Endothelial cell of umbilical vein (primary cell): ENCODE measurements around the gene CCBE1. TPM values are rescaled to one million over a fixed set of nuclear protein-coding genes. Genes with fewer than 3 reads are reported as not detected.

ENCODE experiments used
- BruUV-seq: library from RNA; stranded (reverse); fragments of 400-500 nt; replicated peaks from 2 replicates; lab custom pipeline; 2021; lab: Mats Ljungman, UMichigan
- CTCF ChIA-PET: fragments of 300-600, 350-600 bp; sonication (Branson Sonifier 250); formaldehyde crosslinking; loops from one replicate; lab custom pipeline; 2021; ENCODE audit warnings: antibody characterized with exemption, inconsistent platforms; lab: Charles Lee
- POLR2A ChIA-PET: fragments of 300-600, 350-600 bp; sonication (Branson Sonifier 250); formaldehyde crosslinking; loops from one replicate; lab custom pipeline; 2021; ENCODE audit warnings: antibody characterized with exemption, inconsistent platforms; lab: Charles Lee
- DNase-seq: peaks from one replicate; pipeline ENCODE4 v3.0.0-alpha.2; 2011; ENCODE audit warnings: low read depth, low spot score
- FAIRE-seq: peaks from 2 replicates; lab custom pipeline; 2011; peaks lifted over from hg19 to GRCh38; lab: Jason Lieb, UNC
- H2AFZ ChIP-seq: 2 replicates; pipeline ENCODE4 v1.6.0; 2012; ENCODE audit warnings: low read depth, low read length, control low read depth, inconsistent platforms
- H3K27ac ChIP-seq: 2 replicates; pipeline ENCODE4 v1.5.1; 2011; ENCODE audit warnings: low read depth, mild to moderate bottlenecking, control low read depth, low read length, moderate library complexity; ENCODE audit not compliant: insufficient read depth
- H3K27me3 ChIP-seq, 2 experiments: 2 replicates each; pipeline versions ENCODE4 v1.6.0 to v1.6.1; 2011; ENCODE audit warnings: low read length in 2 of 2, mixed read lengths in 1 of 2; ENCODE audit not compliant: control insufficient read depth in 2 of 2, insufficient read depth in 2 of 2
- H3K36me3 ChIP-seq, 2 experiments: 2 replicates in 1 of 2; 3 replicates in 1 of 2; pipeline ENCODE4 v1.5.1; 2011; ENCODE audit warnings: low read length in 2 of 2, mild to moderate bottlenecking in 1 of 2, moderate library complexity in 1 of 2; ENCODE audit not compliant: control insufficient read depth in 2 of 2, insufficient read depth in 2 of 2; ENCODE audit errors: extremely low read depth in 1 of 2
- H3K4me1 ChIP-seq: 3 replicates; pipeline ENCODE4 v1.5.1; 2011; ENCODE audit warnings: mild to moderate bottlenecking, low read length; ENCODE audit not compliant: control insufficient read depth, insufficient read depth; ENCODE audit errors: extremely low read depth
- H3K4me2 ChIP-seq: 2 replicates; pipeline ENCODE4 v1.6.1; 2011; ENCODE audit warnings: low read length, control low read depth, mixed read lengths; ENCODE audit not compliant: insufficient read depth
- H3K4me3 ChIP-seq, 3 experiments: fragments of 200-600 bp in 1 of 3; sonication (generic), shearing (Covaris generic) in 1 of 3; replicated peaks in 1 of 3; 2 replicates each; pipeline ENCODE4 v1.5.1; 2011 to 2016; ENCODE audit warnings: control low read depth in 3 of 3, low read length in 3 of 3, mild to moderate bottlenecking in 2 of 3, inconsistent platforms in 1 of 3, low read depth in 1 of 3, moderate library complexity in 1 of 3; ENCODE audit not compliant: insufficient read depth in 1 of 3
- H3K79me2 ChIP-seq: 2 replicates; pipeline ENCODE4 v1.6.0; 2012; ENCODE audit warnings: low read length, inconsistent platforms; ENCODE audit not compliant: control insufficient read depth, insufficient read depth
- H3K9ac ChIP-seq: replicated peaks from 2 replicates; pipeline ENCODE3; 2011; ENCODE audit warnings: low read length, control low read depth; ENCODE audit not compliant: insufficient read depth; ENCODE audit errors: extremely low read depth
- H3K9me1 ChIP-seq: replicated peaks from 3 replicates; pipeline ENCODE4 v1.6.0; 2011; ENCODE audit warnings: mild to moderate bottlenecking, low read length; ENCODE audit not compliant: control insufficient read depth, insufficient read depth; ENCODE audit errors: extremely low read depth
- H3K9me3 ChIP-seq: replicated peaks from 2 replicates; pipeline ENCODE4 v1.5.1; 2012; ENCODE audit warnings: low read length, inconsistent platforms; ENCODE audit not compliant: control insufficient read depth, insufficient read depth
- H4K20me1 ChIP-seq: replicated peaks from 2 replicates; pipeline ENCODE3; 2011; ENCODE audit warnings: mild to moderate bottlenecking, low read length; ENCODE audit not compliant: control insufficient read depth, insufficient read depth; ENCODE audit errors: extremely low read depth
- EZH2 ChIP-seq: IDR thresholded peaks from 2 replicates; pipeline ENCODE4 v1.6.1; 2012; ENCODE audit warnings: borderline replicate concordance, low read depth, mild to moderate bottlenecking, moderate library complexity, low read length, inconsistent platforms; ENCODE audit not compliant: severe bottlenecking
- FOS ChIP-seq: IDR thresholded peaks from 2 replicates; pipeline ENCODE4 v1.6.1; 2011; ENCODE audit warnings: mild to moderate bottlenecking, low read length, moderate library complexity, borderline replicate concordance; ENCODE audit not compliant: insufficient read depth
- GATA2 ChIP-seq: IDR thresholded peaks from 2 replicates; pipeline ENCODE4 v1.7.0; 2011; ENCODE audit warnings: low read depth, mild to moderate bottlenecking, moderate library complexity, mixed read lengths, low read length; ENCODE audit not compliant: insufficient read length, insufficient read depth
- JUN ChIP-seq: IDR thresholded peaks from 2 replicates; pipeline ENCODE4 v1.6.1; 2011; ENCODE audit warnings: borderline replicate concordance, low read depth; ENCODE audit not compliant: insufficient read length, insufficient read depth
- MYC ChIP-seq: IDR thresholded peaks from one replicate; pipeline ENCODE4 v1.6.1; 2011; ENCODE audit warnings: mild to moderate bottlenecking, low read depth, low read length
- POLR2A ChIP-seq: IDR thresholded peaks from 2 replicates; pipeline ENCODE4 v1.6.1; 2012; ENCODE audit warnings: low read depth, mild to moderate bottlenecking, control low read depth, low read length
- POLR2AphosphoS5 ChIP-seq: IDR thresholded peaks from 2 replicates; pipeline ENCODE4 v1.6.1; 2012; ENCODE audit warnings: low read depth, mild to moderate bottlenecking, control low read depth, low read length, moderate library complexity; ENCODE audit not compliant: insufficient read depth
- dilution Hi-C: fragments of 300-500 bp; cut with MboI; formaldehyde crosslinking; loops from one replicate; pipeline ENCODE4 v1.15.0; 2019; ENCODE audit warnings: low sequenced_read_pairs; ENCODE audit not compliant: extremely low pct_ligation_motif_present
- intact Hi-C: fragments of 100-400 bp; cut with micrococcal nuclease; formaldehyde crosslinking; loops from one replicate; pipeline ENCODE4 v1.10.0; 2022
- polyA plus RNA-seq, 4 experiments: library from polyadenylated mRNA; depleted of rRNA in 3 of 4; stranded (reverse) in 3 of 4; unstranded in 1 of 4; fragments of >200 nt; gene quantifications; 2 replicates each; pipeline versions ENCODE4 v1.2.1 to v1.2.3, GENCODE V29; 2011 to 2012; ENCODE audit warnings: missing spikeins in 1 of 4
- total RNA-seq: library from RNA; stranded (reverse); gene quantifications from 2 replicates; pipeline ENCODE4 v1.2.3, GENCODE V29; 2021
- TF ChIP-seq, protein P1 (sequence below), 2 donors: IDR thresholded peaks; 1 replicate in 1 of 2; 2 replicates in 1 of 2; pipeline ENCODE4 v1.5.1; 2011; ENCODE audit warnings: low read length in 2 of 2, mild to moderate bottlenecking in 2 of 2, moderate library complexity in 2 of 2, control low read depth in 1 of 2, inconsistent platforms in 1 of 2, low read depth in 1 of 2; ENCODE audit not compliant: insufficient read depth in 1 of 2; ENCODE audit errors: extremely low read depth in 1 of 2
- TF ChIP-seq, protein P2 (sequence below): IDR thresholded peaks from 2 replicates; pipeline ENCODE4 v1.6.1; 2011; ENCODE audit not compliant: insufficient read depth, insufficient read length

The CCBE1 gene
- total and polyA plus RNA-seq, 2 donors (not counting 3 experiments of a cell fraction or from before 2014, with no cell fraction given), result 0.04 TPM; not detected in 1

DNA sequence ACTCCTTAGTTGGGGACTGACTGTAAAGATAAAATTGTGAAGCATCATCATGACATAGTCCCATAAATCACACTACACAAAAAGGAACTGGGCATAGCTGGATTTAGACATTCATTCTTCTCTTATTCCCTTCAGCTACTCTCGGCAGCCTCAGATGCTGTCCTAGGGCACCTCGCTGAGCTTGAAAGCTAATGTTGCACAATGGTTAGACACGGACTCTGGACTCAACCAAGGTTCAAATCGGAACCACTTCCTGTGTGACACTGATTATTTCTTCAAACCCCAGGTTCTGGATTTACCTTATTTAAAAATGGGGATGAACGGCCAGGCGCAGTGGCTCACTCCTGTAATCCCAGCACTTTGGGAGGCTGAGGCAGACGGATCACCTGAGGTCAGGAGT, 89.8 kb downstream of the CCBE1 start:
- Histone ChIP-seq H3K27me3 (no peaks in the 10 kb centered on the region), H4K20me1 (no peaks in the 10 kb centered on the region), H3K4me3 (no peak overlapping the region), H3K4me1 (no peaks in the 10 kb centered on the region), H3K9me3 (no peaks in the 10 kb centered on the region), H2AFZ (no peak overlapping the region), H3K27ac (no peak overlapping the region), H3K4me2 (no peak overlapping the region), H3K9ac (no peak overlapping the region), H3K79me2 (no peaks in the 10 kb centered on the region), H3K36me3 (no peaks in the 10 kb centered on the region), H3K9me1 (no peaks in the 10 kb centered on the region)
- ChIA-PET CTCF (interaction anchor here (1.8 kb wide), 1 partner anchor 24 kb away, joined by 6 read pairs; no protein-coding TSS in a partner anchor), POLR2A (no interaction called here)
- FAIRE-seq, result no peak
- intact Hi-C loops, result no loop called here
- dilution Hi-C loops, result no loop called here
- TF ChIP-seq, protein P1, sequence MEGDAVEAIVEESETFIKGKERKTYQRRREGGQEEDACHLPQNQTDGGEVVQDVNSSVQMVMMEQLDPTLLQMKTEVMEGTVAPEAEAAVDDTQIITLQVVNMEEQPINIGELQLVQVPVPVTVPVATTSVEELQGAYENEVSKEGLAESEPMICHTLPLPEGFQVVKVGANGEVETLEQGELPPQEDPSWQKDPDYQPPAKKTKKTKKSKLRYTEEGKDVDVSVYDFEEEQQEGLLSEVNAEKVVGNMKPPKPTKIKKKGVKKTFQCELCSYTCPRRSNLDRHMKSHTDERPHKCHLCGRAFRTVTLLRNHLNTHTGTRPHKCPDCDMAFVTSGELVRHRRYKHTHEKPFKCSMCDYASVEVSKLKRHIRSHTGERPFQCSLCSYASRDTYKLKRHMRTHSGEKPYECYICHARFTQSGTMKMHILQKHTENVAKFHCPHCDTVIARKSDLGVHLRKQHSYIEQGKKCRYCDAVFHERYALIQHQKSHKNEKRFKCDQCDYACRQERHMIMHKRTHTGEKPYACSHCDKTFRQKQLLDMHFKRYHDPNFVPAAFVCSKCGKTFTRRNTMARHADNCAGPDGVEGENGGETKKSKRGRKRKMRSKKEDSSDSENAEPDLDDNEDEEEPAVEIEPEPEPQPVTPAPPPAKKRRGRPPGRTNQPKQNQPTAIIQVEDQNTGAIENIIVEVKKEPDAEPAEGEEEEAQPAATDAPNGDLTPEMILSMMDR (IDR thresholded peaks at IDR 0.05; ENCODE audit: extremely low read depth in 1 of 2, insufficient read depth in 1 of 2, low read depth in 1 of 2, low read length in 2 of 2), result no peak
- TF ChIP-seq POLR2AphosphoS5 (no peak), EZH2 (no peak), FOS (no peak), JUN (no peak), GATA2 (no peak), POLR2A (no peak), MYC (no peak)
- TF ChIP-seq, protein P2, sequence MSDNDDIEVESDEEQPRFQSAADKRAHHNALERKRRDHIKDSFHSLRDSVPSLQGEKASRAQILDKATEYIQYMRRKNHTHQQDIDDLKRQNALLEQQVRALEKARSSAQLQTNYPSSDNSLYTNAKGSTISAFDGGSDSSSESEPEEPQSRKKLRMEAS, result no peak
- no peak for DNase-seq
- no TSS peak for BruUV-seq
